Neural crest cell (in vitro differentiated cells): ENCODE data around the gene ANXA6. TPM values are rescaled to one million over a fixed set of nuclear protein-coding genes. Genes with fewer than 3 reads are reported as not detected.

Experiments
- DNase-seq: peaks from one replicate; pipeline ENCODE4 v3.0.0; 2021; ENCODE audit warnings: low read depth, mixed read lengths, low spot score
- H3K27ac Mint-ChIP-seq: one replicate; pipeline ENCODE4 v1.8.0; 2021; ENCODE audit warnings: mild to moderate bottlenecking, mixed read lengths; ENCODE audit not compliant: unreplicated experiment
- H3K27me3 Mint-ChIP-seq: 2 replicates; pipeline ENCODE4 v1.8.0; 2021; ENCODE audit warnings: low read depth, mild to moderate bottlenecking, mixed read lengths
- H3K36me3 Mint-ChIP-seq: 2 replicates; pipeline ENCODE4 v1.8.0; 2021; ENCODE audit warnings: low read depth, mild to moderate bottlenecking, mixed read lengths
- H3K4me1 Mint-ChIP-seq: 2 replicates; pipeline ENCODE4 v1.8.0; 2021; ENCODE audit warnings: mixed read lengths
- H3K4me3 Mint-ChIP-seq: one replicate; pipeline ENCODE4 v1.8.0; 2021; ENCODE audit warnings: mild to moderate bottlenecking, mixed read lengths
- H3K9me3 Mint-ChIP-seq: 2 replicates; pipeline ENCODE4 v1.8.0; 2021; ENCODE audit warnings: mixed read lengths
- CTCF ChIP-seq: fragments of 200-600 bp; sonication (generic); conservative IDR thresholded peaks from 2 replicates; pipeline ENCODE4 v1.5.0; 2021; ENCODE audit warnings: antibody characterized with exemption, mild to moderate bottlenecking
- total RNA-seq: library from RNA; stranded (reverse); gene quantifications from 2 replicates; pipeline ENCODE4 v1.2.1, GENCODE V29; 2021

The ANXA6 gene
- total RNA-seq, 1 donor from 2014 or later, result 151 TPM

- no peak overlapping the region for H3K27ac Mint-ChIP-seq
- H3K9me3 Mint-ChIP-seq, result no peaks in the 10 kb centered on the region
- peaks cover 26% of the 10 kb centered on the region for H3K36me3 Mint-ChIP-seq
- no peaks in the 10 kb centered on the region for H3K27me3 Mint-ChIP-seq
- H3K4me3 Mint-ChIP-seq, result no peak overlapping the region
- peaks cover 4% of the 10 kb centered on the region for H3K4me1 Mint-ChIP-seq
- TF ChIP-seq CTCF, result no peak
- no peak for DNase-seq
These were observed 24.6 kb downstream of the ANXA6 start for GRCh38 chr5:151132963-151133362.

DNA sequence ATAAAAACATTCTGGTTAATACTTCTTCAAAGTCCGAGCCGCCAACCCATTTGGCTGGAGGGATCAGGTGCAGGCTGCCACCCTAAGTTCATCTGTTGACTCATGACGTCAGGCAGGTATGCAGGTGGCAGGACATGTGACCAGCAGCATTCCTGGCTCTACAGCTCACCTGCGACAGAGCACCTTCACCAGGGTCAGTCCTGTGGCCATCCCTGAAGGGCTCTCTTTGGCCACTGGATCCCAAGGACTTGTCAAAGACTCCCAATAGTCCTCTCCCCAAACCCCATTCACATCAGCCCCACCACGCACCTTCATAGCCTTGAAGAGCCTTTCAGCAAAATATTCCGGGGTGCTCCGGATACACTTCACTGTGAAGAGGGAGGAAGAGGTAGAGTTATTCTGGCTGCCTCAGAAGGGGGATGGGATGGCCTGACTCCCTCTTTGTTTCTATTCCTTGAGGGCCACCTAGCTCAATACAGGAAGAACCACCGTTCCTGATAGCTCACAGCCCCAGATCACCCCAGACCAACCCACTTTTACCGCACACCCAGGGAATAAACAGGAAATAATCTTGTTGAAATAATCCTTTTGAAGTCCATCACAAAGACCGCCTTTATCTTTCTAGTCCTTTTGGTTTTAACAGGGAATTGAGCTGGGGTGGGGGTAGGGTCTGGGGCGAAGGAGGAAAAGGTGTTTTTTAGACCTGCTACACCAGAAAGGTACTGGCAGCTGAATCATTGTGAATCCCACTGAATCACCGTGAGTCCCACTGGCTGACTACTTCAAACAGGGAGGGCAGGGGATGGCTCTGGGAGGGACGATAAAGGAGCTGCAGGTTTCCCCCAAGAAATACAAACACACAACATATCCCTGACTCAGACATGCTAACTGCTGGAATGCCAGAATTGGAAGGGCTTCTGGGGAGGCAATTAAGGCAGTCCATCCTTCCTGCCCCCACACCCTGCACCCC lies 26.4 kb downstream of the ANXA6 start:
- Mint-ChIP-seq H3K9me3 (no peaks in the 10 kb centered on the region), H3K36me3 (peaks cover 17% of the 10 kb centered on the region), H3K27ac (no peak overlapping the region)

GRCh38 chr5:151130235-151130921 lies 27.2 kb downstream of the ANXA6 start:
- Mint-ChIP-seq H3K27me3 (no peaks in the 10 kb centered on the region), H3K9me3 (no peaks in the 10 kb centered on the region), H3K27ac (no peak overlapping the region), H3K4me3 (no peak overlapping the region), H3K36me3 (peaks cover 16% of the 10 kb centered on the region), H3K4me1 (peaks cover 18% of the 10 kb centered on the region)
- no peak for TF ChIP-seq CTCF
- DNase-seq, result no peak

More for the DNA sequence above, 26.4 kb downstream of the ANXA6 start:
- no peaks in the 10 kb centered on the region for H3K27me3 Mint-ChIP-seq
- no peak overlapping the region for H3K4me3 Mint-ChIP-seq
- TF ChIP-seq CTCF, result no peak
- DNase-seq, result no peak
- H3K4me1 Mint-ChIP-seq, result peaks cover 16% of the 10 kb centered on the region

- peak overlapping the region; percentile 73 for H3K27ac Mint-ChIP-seq
- H3K4me3 Mint-ChIP-seq, result no peak overlapping the region
- no peaks in the 10 kb centered on the region for H3K9me3 Mint-ChIP-seq
- no peaks in the 10 kb centered on the region for H3K27me3 Mint-ChIP-seq
- peaks cover 18% of the 10 kb centered on the region for H3K4me1 Mint-ChIP-seq
- H3K36me3 Mint-ChIP-seq, result peaks cover 19% of the 10 kb centered on the region
- no peak for TF ChIP-seq CTCF
- no peak for DNase-seq
These were observed 28.8 kb downstream of the ANXA6 start for GRCh38 chr5:151128817-151129216.

- Mint-ChIP-seq H3K36me3 (peaks cover 19% of the 10 kb centered on the region), H3K27ac (no peak overlapping the region)
These were observed 29.7 kb downstream of the ANXA6 start for GRCh38 chr5:151127926-151128325.

More at GRCh38 chr5:151127926-151128325, 29.7 kb downstream of the ANXA6 start:
- no peak for DNase-seq
- H3K27me3 Mint-ChIP-seq, result no peaks in the 10 kb centered on the region
- peaks cover 18% of the 10 kb centered on the region for H3K4me1 Mint-ChIP-seq
- H3K9me3 Mint-ChIP-seq, result no peaks in the 10 kb centered on the region
- TF ChIP-seq CTCF, result no peak
- no peak overlapping the region for H3K4me3 Mint-ChIP-seq
